ENCODE data around the gene NTNG1. TPM values are rescaled to one million over a fixed set of nuclear protein-coding genes. Genes with fewer than 3 reads are reported as not detected.

The NTNG1 gene
- total RNA-seq, 6 donors from 2014 or later: 1.5 to 11.5 (median 6.8) TPM

GRCh38 chr1:107487506-107487905 lies 346.7 kb downstream of the NTNG1 start:
- Histone ChIP-seq H3K27ac (no peak overlapping the region), H3K9me3 (no peaks in the 10 kb centered on the region), H3K36me3 (no peaks in the 10 kb centered on the region), H3K4me1 (no peaks in the 10 kb centered on the region), H3K27me3 (no peaks in the 10 kb centered on the region), H3K4me3 (no peak overlapping the region)
- DNase-seq (no peak), ATAC-seq (ENCODE audit: low FRiP score in 2 of 2) (no peak)
- TF ChIP-seq POLR2A (IDR thresholded peaks at IDR 0.05) (no peak), CTCF (IDR thresholded peaks at IDR 0.05) (no peak), POLR2AphosphoS5 (IDR thresholded peaks at IDR 0.05) (no peak), EP300 (IDR thresholded peaks at IDR 0.05) (no peak)
- 64 to 83% methylated on average over 2 of the region's 2 CpGs for WGBS, 2 donors

DNA sequence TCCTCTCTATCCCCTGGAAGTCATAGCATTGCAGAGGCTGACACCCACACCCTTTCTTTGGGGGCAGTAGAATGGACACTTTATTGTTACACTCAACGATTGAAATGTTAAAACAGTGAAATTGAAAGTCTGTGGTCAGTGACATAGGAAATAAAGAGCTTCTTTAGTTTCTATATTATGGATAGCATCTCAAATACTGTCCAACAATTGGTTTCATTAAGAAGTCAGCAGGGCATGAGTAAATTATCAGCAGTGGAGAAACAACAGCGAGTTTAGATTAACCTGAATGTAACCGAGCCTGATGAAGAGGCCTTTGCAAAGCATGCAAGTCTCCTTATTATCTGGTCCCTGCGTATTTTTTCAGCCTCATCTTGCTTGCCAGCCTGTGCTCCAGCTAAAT lies 350.7 kb downstream of the NTNG1 start:
- Histone ChIP-seq H3K27ac (no peak overlapping the region), H3K27me3 (no peaks in the 10 kb centered on the region), H3K4me3 (no peak overlapping the region), H3K36me3 (no peaks in the 10 kb centered on the region), H3K4me1 (no peaks in the 10 kb centered on the region), H3K9me3 (no peaks in the 10 kb centered on the region)
- TF ChIP-seq POLR2AphosphoS5 (IDR thresholded peaks at IDR 0.05): no peak
- TF ChIP-seq CTCF (IDR thresholded peaks at IDR 0.05): no peak
- no peak for TF ChIP-seq POLR2A (IDR thresholded peaks at IDR 0.05)
- no peak for TF ChIP-seq EP300 (IDR thresholded peaks at IDR 0.05)
- DNase-seq (no peak), ATAC-seq (ENCODE audit: low FRiP score in 2 of 2) (no peak)
- WGBS, 2 donors: 84% methylated on average over 4 of the region's 4 CpGs

- 92 to 98% methylated on average over 4 of the region's 4 CpGs for WGBS, 2 donors
- no peaks in the 10 kb centered on the region for H3K4me1 ChIP-seq
- no peaks in the 10 kb centered on the region for H3K27me3 ChIP-seq
- TF ChIP-seq EP300 (IDR thresholded peaks at IDR 0.05) (no peak), POLR2A (IDR thresholded peaks at IDR 0.05) (no peak), CTCF (IDR thresholded peaks at IDR 0.05) (no peak), POLR2AphosphoS5 (IDR thresholded peaks at IDR 0.05) (no peak)
- no peak for DNase-seq
- H3K4me3 ChIP-seq: no peak overlapping the region
- H3K9me3 ChIP-seq: no peaks in the 10 kb centered on the region
- no peaks in the 10 kb centered on the region for H3K36me3 ChIP-seq
- H3K27ac ChIP-seq: no peak overlapping the region
- ATAC-seq (ENCODE audit: low FRiP score in 2 of 2): no peak
Observed at GRCh38 chr1:107493111-107493716, 352.4 kb downstream of the NTNG1 start.

DNA sequence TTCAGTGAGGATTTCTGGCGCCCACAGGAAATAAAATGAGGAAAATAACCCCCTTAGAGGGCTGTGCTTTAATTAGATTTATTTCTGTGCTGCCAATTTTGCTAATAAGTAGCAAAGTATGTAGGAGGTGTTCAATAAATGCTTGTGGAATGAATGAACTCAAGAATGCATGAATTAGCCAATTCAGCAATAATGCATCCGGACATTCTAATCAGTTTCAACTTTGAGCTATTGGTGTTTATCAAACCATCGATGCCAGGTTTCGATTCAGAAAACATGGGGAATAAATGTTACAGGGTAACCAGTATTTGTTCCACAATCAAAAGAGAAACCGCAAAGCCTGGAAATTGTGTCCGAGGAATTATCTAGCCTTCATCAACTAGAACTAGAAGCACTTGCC lies 353.2 kb downstream of the NTNG1 start:
- TF ChIP-seq POLR2AphosphoS5 (IDR thresholded peaks at IDR 0.05) (no peak), EP300 (IDR thresholded peaks at IDR 0.05) (no peak), POLR2A (IDR thresholded peaks at IDR 0.05) (no peak), CTCF (IDR thresholded peaks at IDR 0.05) (no peak)
- DNase-seq (no peak), ATAC-seq (ENCODE audit: low FRiP score in 2 of 2) (no peak)
- Histone ChIP-seq H3K27ac (no peak overlapping the region), H3K4me1 (no peaks in the 10 kb centered on the region), H3K27me3 (no peaks in the 10 kb centered on the region), H3K36me3 (no peaks in the 10 kb centered on the region), H3K4me3 (no peak overlapping the region), H3K9me3 (no peaks in the 10 kb centered on the region)
- WGBS, 2 donors: 92% methylated on average over 6 of the region's 6 CpGs

DNA sequence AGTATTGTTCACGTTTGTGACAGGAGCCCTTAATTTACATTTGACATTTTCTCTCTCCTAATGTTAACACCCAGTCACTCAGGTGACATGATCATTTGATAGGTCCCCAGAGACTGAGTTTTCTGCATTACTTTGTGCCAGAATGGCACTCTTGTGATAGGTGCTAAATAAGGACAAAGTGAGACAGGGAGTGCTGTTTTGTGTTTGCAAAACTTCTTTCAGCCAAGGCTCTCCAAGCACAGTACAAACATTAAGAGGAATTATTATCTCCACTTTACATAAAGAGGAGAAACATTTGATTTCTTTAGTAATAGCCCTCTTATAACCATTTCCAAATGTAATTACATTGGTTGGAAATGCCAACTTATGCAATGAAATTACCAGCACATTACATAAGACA lies 355.2 kb downstream of the NTNG1 start:
- WGBS, 2 donors: 23 to 38% methylated on average over 1 of the region's 1 CpG
- no peaks in the 10 kb centered on the region for H3K9me3 ChIP-seq
- ATAC-seq (ENCODE audit: low FRiP score in 2 of 2) (no peak), DNase-seq (no peak)
- H3K27ac ChIP-seq: no peak overlapping the region
- no peaks in the 10 kb centered on the region for H3K36me3 ChIP-seq
- TF ChIP-seq EP300 (IDR thresholded peaks at IDR 0.05): no peak
- no peak for TF ChIP-seq POLR2A (IDR thresholded peaks at IDR 0.05)
- TF ChIP-seq POLR2AphosphoS5 (IDR thresholded peaks at IDR 0.05): no peak
- TF ChIP-seq CTCF (IDR thresholded peaks at IDR 0.05): no peak
- H3K4me3 ChIP-seq: no peak overlapping the region
- H3K4me1 ChIP-seq: no peaks in the 10 kb centered on the region
- H3K27me3 ChIP-seq: no peaks in the 10 kb centered on the region
